Naive thymus-derived CD8-positive, alpha-beta T cell (primary cell): ENCODE measurements around the gene OR4K14. TPM values are rescaled to one million over a fixed set of nuclear protein-coding genes. Genes with fewer than 3 reads are reported as not detected.

ENCODE experiments used
- ATAC-seq, 2 donors: fragments of 150-1000 bp; cut with Tn5 transposase in 1 of 2; sonication (Bioruptor Pico), chemical (Tn5 transposase) in 1 of 2; 1 replicate in 1 of 2; 2 replicates in 1 of 2; pipeline ENCODE4 v1.10.0; 2021; ENCODE audit warnings: mild to moderate bottlenecking in 2 of 2, moderate library complexity in 2 of 2
- POLR2A ChIA-PET: fragments of 350-600 bp; sonication (Branson Sonifier 250); formaldehyde crosslinking; loops from one replicate; lab custom pipeline; 2021; ENCODE audit warnings: antibody characterized with exemption; lab: Charles Lee
- DNase-seq, 10 donors: peaks; one replicate each; pipeline versions ENCODE4 v3.0.0 to v3.0.0-alpha.2; 2020 to 2022
- H3K27ac Mint-ChIP-seq, 10 donors: one replicate each; pipeline ENCODE4 v1.8.0; 2020 to 2022; ENCODE audit warnings: mild to moderate bottlenecking in 10 of 10, mixed read lengths in 10 of 10, moderate library complexity in 4 of 10, inconsistent platforms in 1 of 10
- H3K27me3 Mint-ChIP-seq, 5 donors: one replicate each; pipeline ENCODE4 v1.8.0; 2021 to 2022; ENCODE audit warnings: mixed read lengths in 5 of 5
- H3K36me3 Mint-ChIP-seq, 3 donors: one replicate each; pipeline ENCODE4 v1.8.0; 2020 to 2022; ENCODE audit warnings: mixed read lengths in 3 of 3, mild to moderate bottlenecking in 2 of 3, inconsistent platforms in 1 of 3
- H3K4me1 Mint-ChIP-seq, 4 donors: one replicate each; pipeline ENCODE4 v1.8.0; 2021 to 2022; ENCODE audit warnings: mixed read lengths in 4 of 4
- H3K4me3 Mint-ChIP-seq, 10 donors: one replicate each; pipeline ENCODE4 v1.8.0; 2020 to 2022; ENCODE audit warnings: mild to moderate bottlenecking in 10 of 10, mixed read lengths in 10 of 10, moderate library complexity in 6 of 10, inconsistent platforms in 1 of 10
- H3K9me3 Mint-ChIP-seq, 9 donors: one replicate each; pipeline ENCODE4 v1.8.0; 2020 to 2022; ENCODE audit warnings: mixed read lengths in 9 of 9, mild to moderate bottlenecking in 3 of 9, inconsistent platforms in 1 of 9, moderate library complexity in 1 of 9
- polyA plus RNA-seq, 3 donors: library from polyadenylated mRNA; unstranded; fragments of 300-500 nt; fragmentation: Illumina TruSeq; gene quantifications; one replicate each; pipeline ENCODE4 v1.2.3, GENCODE V29; 2021
- total RNA-seq, 8 experiments: library from RNA in 2 of 8; stranded (reverse) in 2 of 8; gene quantifications; one replicate each; pipeline ENCODE4 v1.2.3 and lab custom pipeline; 2021 to 2026

OR4K14 gene
- total RNA-seq: not detected
- polyA plus RNA-seq: not detected
- total RNA-seq (lab: John Stamatoyannopoulos, UW): 0 reads per million in 6 experiments

- POLR2A ChIA-PET: no interaction called here
- Mint-ChIP-seq H3K27me3 (peaks cover 0 to 5% (median 0%) of the 10 kb centered on the region in 5 donors), H3K4me1 (peaks cover 0 to 3% (median 0%) of the 10 kb centered on the region in 4 donors), H3K27ac (no peak within 1 kb of the TSS), H3K4me3 (no peak within 1 kb of the TSS), H3K36me3 (peaks cover 0 to 4% (median 0%) of the 10 kb centered on the region in 3 donors), H3K9me3 (peaks cover 0 to 8% (median under 1%) of the 10 kb centered on the region in 9 donors)
- no peak for DNase-seq
- no peak for ATAC-seq
Observed at GRCh38 chr14:20019257-20019865, at the start of gene OR4K14. TSS of gene OR4K14 (minus strand) at chr14:20019307. CDS start at chr14:20015193, 4,114 bp downstream.

GRCh38 chr14:20059745-20060144 is 40.6 kb upstream of the OR4K14 start, which contains the start of gene OR4L1:
TSS of gene OR4L1 (plus strand) at chr14:20060045. CDS start at chr14:20060045, 0 bp downstream.
- no peak for DNase-seq
- ATAC-seq: no peak
- Mint-ChIP-seq H3K4me3 (no peak within 1 kb of the TSS), H3K9me3 (peaks cover 0 to 12% (median 6%) of the 10 kb centered on the region in 9 donors), H3K4me1 (peaks cover 0 to 2% (median 0%) of the 10 kb centered on the region in 4 donors), H3K36me3 (peaks cover 0 to 5% (median 0%) of the 10 kb centered on the region in 3 donors), H3K27ac (no peak within 1 kb of the TSS), H3K27me3 (peaks cover 0 to 14% (median 6%) of the 10 kb centered on the region in 5 donors)
- POLR2A ChIA-PET: no interaction called here

GRCh38 chr14:20048202-20048601 is 29.1 kb upstream of the OR4K14 start:
- no peak for DNase-seq
- Mint-ChIP-seq H3K36me3 (no peaks in the 10 kb centered on the region), H3K4me3 (no peak overlapping the region), H3K27ac (no peak overlapping the region), H3K9me3 (peaks cover 0 to under 1% (median 0%) of the 10 kb centered on the region in 9 donors), H3K27me3 (peaks cover 4 to 36% (median 5%) of the 10 kb centered on the region in 5 donors), H3K4me1 (no peaks in the 10 kb centered on the region)
- POLR2A ChIA-PET: no interaction called here
- ATAC-seq: no peak

- POLR2A ChIA-PET: no interaction called here
- Mint-ChIP-seq H3K36me3 (no peaks in the 10 kb centered on the region), H3K27ac (no peak overlapping the region), H3K27me3 (peaks cover 2 to 27% (median 5%) of the 10 kb centered on the region in 5 donors), H3K4me1 (no peaks in the 10 kb centered on the region), H3K4me3 (no peak overlapping the region), H3K9me3 (peaks cover 0 to 22% (median 7%) of the 10 kb centered on the region in 9 donors)
- ATAC-seq (no peak), DNase-seq (no peak)
Observed at GRCh38 chr14:20044243-20044642, 25.1 kb upstream of the OR4K14 start.

GRCh38 chr14:20035938-20036337 is 16.8 kb upstream of the OR4K14 start, which contains the start of gene OR4K13:
TSS of gene OR4K13 (minus strand) at chr14:20036038. CDS start at chr14:20034758, 1,280 bp downstream.
- peaks cover 0 to 17% (median 5%) of the 10 kb centered on the region in 9 donors for H3K9me3 Mint-ChIP-seq
- POLR2A ChIA-PET: no interaction called here
- ATAC-seq (no peak), DNase-seq (no peak)
- H3K36me3 Mint-ChIP-seq: no peaks in the 10 kb centered on the region
- H3K4me1 Mint-ChIP-seq: peaks cover 0 to 2% (median 0%) of the 10 kb centered on the region in 4 donors
- H3K4me3 Mint-ChIP-seq: no peak within 1 kb of the TSS
- H3K27ac Mint-ChIP-seq: no peak within 1 kb of the TSS
- H3K27me3 Mint-ChIP-seq: peaks cover 0 to 6% (median 0%) of the 10 kb centered on the region in 5 donors

GRCh38 chr14:20035449-20035848 is 16.3 kb upstream of the OR4K14 start:
- H3K9me3 Mint-ChIP-seq: peaks cover 0 to 14% (median 5%) of the 10 kb centered on the region in 9 donors
- no peak overlapping the region for H3K27ac Mint-ChIP-seq
- peaks cover 0 to 6% (median 0%) of the 10 kb centered on the region in 5 donors for H3K27me3 Mint-ChIP-seq

DNA sequence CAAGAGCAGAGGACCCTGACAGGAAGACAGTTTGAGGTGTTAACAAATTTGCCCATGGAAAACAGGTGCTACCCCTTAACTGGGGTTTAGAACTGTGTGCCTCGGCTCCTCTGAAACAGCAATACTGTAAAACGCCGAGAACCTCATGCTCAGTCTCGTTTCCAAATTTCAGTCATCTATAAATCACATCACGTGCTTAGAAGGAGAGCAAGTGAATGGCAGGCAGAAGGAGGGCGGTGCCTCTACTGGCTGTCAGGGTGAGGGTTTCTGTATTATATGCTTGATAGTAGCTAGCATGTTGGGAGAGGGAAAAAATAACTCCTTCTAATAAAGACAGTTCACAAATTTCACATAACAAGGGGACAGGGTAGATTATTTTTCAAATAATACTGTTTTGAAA is 12.0 kb upstream of the OR4K14 start:
- Mint-ChIP-seq H3K36me3 (no peaks in the 10 kb centered on the region), H3K4me1 (no peaks in the 10 kb centered on the region), H3K27ac (no peak overlapping the region), H3K27me3 (peaks cover 0 to 6% (median 2%) of the 10 kb centered on the region in 5 donors), H3K4me3 (no peak overlapping the region), H3K9me3 (peaks cover 0 to 4% (median 0%) of the 10 kb centered on the region in 9 donors)
- ATAC-seq (no peak), DNase-seq (no peak)
- POLR2A ChIA-PET: no interaction called here

More at GRCh38 chr14:20035449-20035848, 16.3 kb upstream of the OR4K14 start:
- no peak for DNase-seq
- H3K4me1 Mint-ChIP-seq: peaks cover 0 to 2% (median 0%) of the 10 kb centered on the region in 4 donors
- no peak for ATAC-seq
- POLR2A ChIA-PET: no interaction called here
- no peaks in the 10 kb centered on the region for H3K36me3 Mint-ChIP-seq
- H3K4me3 Mint-ChIP-seq: no peak overlapping the region

- no peak for ATAC-seq
Observed at GRCh38 chr14:20008156-20008555, 11.0 kb downstream of the OR4K14 start.

DNA sequence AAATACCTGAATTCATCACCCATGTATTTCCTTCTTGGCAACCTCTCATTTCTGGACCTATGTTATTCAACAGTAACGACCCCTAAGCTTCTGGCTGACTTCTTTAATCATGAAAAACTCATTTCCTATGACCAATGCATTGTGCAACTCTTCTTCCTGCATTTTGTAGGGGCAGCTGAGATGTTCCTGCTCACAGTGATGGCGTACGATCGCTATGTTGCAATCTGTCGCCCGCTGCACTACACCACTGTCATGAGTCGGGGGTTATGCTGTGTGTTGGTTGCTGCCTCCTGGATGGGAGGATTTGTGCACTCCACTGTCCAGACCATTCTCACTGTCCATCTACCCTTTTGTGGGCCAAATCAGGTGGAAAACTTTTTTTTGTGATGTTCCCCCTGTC is 16.8 kb downstream of the OR4K14 start:
- peaks cover 0 to 9% (median 0%) of the 10 kb centered on the region in 9 donors for H3K9me3 Mint-ChIP-seq
- H3K36me3 Mint-ChIP-seq: peaks cover 0 to 4% (median 0%) of the 10 kb centered on the region in 3 donors
- DNase-seq (no peak), ATAC-seq (no peak)
- no peaks in the 10 kb centered on the region for H3K4me1 Mint-ChIP-seq
- peaks cover 0 to 10% (median 3%) of the 10 kb centered on the region in 5 donors for H3K27me3 Mint-ChIP-seq
- H3K4me3 Mint-ChIP-seq: no peak overlapping the region
- POLR2A ChIA-PET: no interaction called here
- H3K27ac Mint-ChIP-seq: peak overlapping the region in 1 of 10 donors; percentile 47

More at GRCh38 chr14:20008156-20008555, 11.0 kb downstream of the OR4K14 start:
- peaks cover 0 to 5% (median 3%) of the 10 kb centered on the region in 5 donors for H3K27me3 Mint-ChIP-seq
- peaks cover 0 to 1% (median 0%) of the 10 kb centered on the region in 4 donors for H3K4me1 Mint-ChIP-seq
- DNase-seq: no peak
- peaks cover 0 to 21% (median 12%) of the 10 kb centered on the region in 9 donors for H3K9me3 Mint-ChIP-seq
- peak overlapping the region in 1 of 10 donors; percentile 57 for H3K27ac Mint-ChIP-seq
- H3K36me3 Mint-ChIP-seq: peaks cover 0 to 11% (median 2%) of the 10 kb centered on the region in 3 donors
- no peak overlapping the region for H3K4me3 Mint-ChIP-seq
- POLR2A ChIA-PET: no interaction called here

GRCh38 chr14:20001863-20002262 is 17.2 kb downstream of the OR4K14 start, which contains the start of gene OR4Q2:
TSS of gene OR4Q2 (plus strand) at chr14:20002163.
- Mint-ChIP-seq H3K9me3 (peaks cover 0 to 7% (median 0%) of the 10 kb centered on the region in 9 donors), H3K36me3 (peaks cover 0 to 4% (median 0%) of the 10 kb centered on the region in 3 donors), H3K27ac (peak within 1 kb of the TSS in 1 of 10 donors; percentile 47), H3K4me3 (no peak within 1 kb of the TSS), H3K4me1 (no peaks in the 10 kb centered on the region), H3K27me3 (peaks cover 0 to 10% (median 3%) of the 10 kb centered on the region in 5 donors)
- ATAC-seq (no peak), DNase-seq (no peak)
- POLR2A ChIA-PET: no interaction called here

DNA sequence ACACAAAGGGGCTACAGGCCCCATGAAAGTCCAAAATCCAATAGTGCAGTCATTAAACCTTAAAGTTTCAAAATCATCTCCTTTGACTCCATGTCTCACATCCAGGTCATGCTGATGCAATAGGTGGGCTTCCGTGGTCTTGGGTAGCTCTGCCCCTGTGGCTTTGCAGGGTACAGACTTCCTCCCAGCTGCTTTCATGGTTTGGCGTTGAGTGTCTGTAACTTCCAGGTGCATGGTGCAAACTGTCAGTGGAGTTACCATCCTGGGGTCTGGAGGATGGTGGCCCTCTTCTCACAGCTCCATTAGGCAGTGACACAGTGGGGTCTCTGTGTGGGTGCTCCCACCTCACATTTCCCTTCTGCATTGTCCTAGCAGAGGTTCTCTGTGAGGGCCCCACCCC is 25.7 kb downstream of the OR4K14 start:
- H3K4me3 Mint-ChIP-seq: no peak overlapping the region
- peaks cover 3 to 16% (median 8%) of the 10 kb centered on the region in 9 donors for H3K9me3 Mint-ChIP-seq
- no peak overlapping the region for H3K27ac Mint-ChIP-seq
- no peaks in the 10 kb centered on the region for H3K27me3 Mint-ChIP-seq
- peaks cover 0 to 12% (median 4%) of the 10 kb centered on the region in 3 donors for H3K36me3 Mint-ChIP-seq
- DNase-seq: no peak
- no peak for ATAC-seq
- POLR2A ChIA-PET: no interaction called here
- H3K4me1 Mint-ChIP-seq: peaks cover 0 to 2% (median 0%) of the 10 kb centered on the region in 4 donors

GRCh38 chr14:19975291-19975690 is 43.8 kb downstream of the OR4K14 start, which contains the start of gene OR4K15:
TSS of gene OR4K15 (plus strand) at chr14:19975591. CDS start at chr14:19975591, 0 bp downstream.
- Mint-ChIP-seq H3K4me3 (peak within 1 kb of the TSS in 9 of 10 donors; percentile 8 to 74 (median 56)), H3K9me3 (peaks cover 0 to 14% (median 3%) of the 10 kb centered on the region in 9 donors), H3K27ac (peak within 1 kb of the TSS in 9 of 10 donors; percentile 0 to 87 (median 61)), H3K27me3 (no peaks in the 10 kb centered on the region), H3K4me1 (peaks cover 23 to 48% (median 27%) of the 10 kb centered on the region in 4 donors), H3K36me3 (peaks cover 0 to 14% (median 4%) of the 10 kb centered on the region in 3 donors)
- POLR2A ChIA-PET: no interaction called here
- no peak for DNase-seq
- ATAC-seq: no peak
